DND-41 (cell line): Measurements from ENCODE around the gene PCNX2.

ENCODE experiments used
- CTCF ChIP-seq: IDR thresholded peaks from 2 replicates; pipeline ENCODE4 v1.5.1; 2012; ENCODE audit warnings: borderline replicate concordance, low read length, moderate library complexity, mild to moderate bottlenecking; ENCODE audit not compliant: poor library complexity, severe bottlenecking; ENCODE audit errors: extremely low read depth
- EZH2 ChIP-seq: IDR thresholded peaks from 3 replicates; pipeline ENCODE4 v1.6.1; 2012; ENCODE audit warnings: borderline replicate concordance, low read depth, mild to moderate bottlenecking, moderate library complexity, low read length, inconsistent platforms; ENCODE audit not compliant: severe bottlenecking

GRCh38 chr1:232965124-232965911 lies 330.2 kb downstream of the PCNX2 start:
- no peak for TF ChIP-seq CTCF
- TF ChIP-seq EZH2, result no peak
